CD14-positive monocyte (primary cell): Measurements from ENCODE around the gene ZNF816. TPM values are rescaled to one million over a fixed set of nuclear protein-coding genes. Genes with fewer than 3 reads are reported as not detected.

Experiments used
- DNase-seq, 3 donors: peaks; one replicate each; pipeline ENCODE4 v3.0.0-alpha.2; 2011 to 2022
- H2AFZ ChIP-seq: 2 replicates; pipeline ENCODE4 v1.6.0; 2012; ENCODE audit warnings: mild to moderate bottlenecking, low read depth, low read length, inconsistent platforms; ENCODE audit not compliant: insufficient read depth, poor library complexity, severe bottlenecking
- H3K27ac ChIP-seq, 2 donors: 1 replicate in 1 of 2; 2 replicates in 1 of 2; pipeline ENCODE4 v1.5.1; 2012 to 2013; ENCODE audit warnings: low read length in 2 of 2, control low read depth in 1 of 2, inconsistent platforms in 1 of 2, low read depth in 1 of 2, mild to moderate bottlenecking in 1 of 2
- H3K27me3 ChIP-seq, 2 donors: one replicate each; pipeline versions ENCODE4 v1.6.0 to v1.6.1; 2011 to 2013; ENCODE audit warnings: low read length in 2 of 2; ENCODE audit not compliant: control insufficient read depth in 2 of 2, insufficient read depth in 2 of 2
- H3K36me3 ChIP-seq, 2 donors: replicated peaks in 1 of 2; 1 replicate in 1 of 2; 2 replicates in 1 of 2; pipeline versions ENCODE4 v1.5.1 to v1.6.1; 2012 to 2013; ENCODE audit warnings: low read length in 2 of 2, control low read depth in 1 of 2, inconsistent platforms in 1 of 2, mild to moderate bottlenecking in 1 of 2; ENCODE audit not compliant: insufficient read depth in 2 of 2, control insufficient read depth in 1 of 2
- H3K4me1 ChIP-seq, 2 donors: 1 replicate in 1 of 2; 2 replicates in 1 of 2; pipeline versions ENCODE4 v1.5.1 to v1.6.1; 2012 to 2013; ENCODE audit warnings: low read length in 2 of 2, control low read depth in 1 of 2, inconsistent platforms in 1 of 2, mild to moderate bottlenecking in 1 of 2, moderate library complexity in 1 of 2; ENCODE audit not compliant: insufficient read depth in 2 of 2, control insufficient read depth in 1 of 2
- H3K4me2 ChIP-seq: replicated peaks from 2 replicates; pipeline ENCODE3; 2012; ENCODE audit warnings: low read length, moderate library complexity, mild to moderate bottlenecking; ENCODE audit not compliant: poor library complexity, severe bottlenecking; ENCODE audit errors: extremely low read depth
- H3K4me3 ChIP-seq, 3 experiments: fragments of 200-600 bp in 1 of 3; sonication (generic) in 1 of 3; replicated peaks in 1 of 3; 1 replicate in 2 of 3; 2 replicates in 1 of 3; pipeline ENCODE4 v1.5.1; 2011 to 2013; ENCODE audit warnings: low read length in 3 of 3, mild to moderate bottlenecking in 3 of 3, control low read depth in 2 of 3, low read depth in 2 of 3, inconsistent platforms in 1 of 3, moderate library complexity in 1 of 3
- H3K79me2 ChIP-seq: 2 replicates; pipeline ENCODE4 v1.6.0; 2012; ENCODE audit warnings: mild to moderate bottlenecking, control low read depth, inconsistent platforms, low read length, moderate library complexity; ENCODE audit not compliant: insufficient read depth
- H3K9ac ChIP-seq: 2 replicates; pipeline ENCODE4 v1.6.0; 2017; ENCODE audit warnings: low read length, mild to moderate bottlenecking; ENCODE audit not compliant: insufficient read depth, poor library complexity, severe bottlenecking
- H3K9me3 ChIP-seq, 2 donors: replicated peaks in 1 of 2; 1 replicate in 1 of 2; 2 replicates in 1 of 2; pipeline versions ENCODE4 v1.5.1 to v1.6.1; 2012 to 2013; ENCODE audit warnings: low read length in 2 of 2, control low read depth in 1 of 2; ENCODE audit not compliant: control insufficient read depth in 1 of 2, insufficient read depth in 1 of 2
- H4K20me1 ChIP-seq: 2 replicates; pipeline ENCODE4 v1.6.0; 2012; ENCODE audit warnings: mild to moderate bottlenecking, low read length, control low read depth, moderate library complexity; ENCODE audit not compliant: insufficient read depth
- H3K27ac Mint-ChIP-seq, 7 donors: one replicate each; pipeline ENCODE4 v1.8.0; 2020; ENCODE audit warnings: mild to moderate bottlenecking in 7 of 7, mixed read lengths in 7 of 7, moderate library complexity in 6 of 7, inconsistent platforms in 2 of 7
- H3K27me3 Mint-ChIP-seq, 3 donors: one replicate each; pipeline ENCODE4 v1.8.0; 2021 to 2022; ENCODE audit warnings: low read depth in 3 of 3, mild to moderate bottlenecking in 3 of 3, mixed read lengths in 3 of 3, moderate library complexity in 3 of 3, inconsistent platforms in 1 of 3
- H3K36me3 Mint-ChIP-seq, 2 donors: one replicate each; pipeline ENCODE4 v1.8.0; 2020; ENCODE audit warnings: mixed read lengths in 2 of 2, inconsistent platforms in 1 of 2, mild to moderate bottlenecking in 1 of 2
- H3K4me1 Mint-ChIP-seq: one replicate; pipeline ENCODE4 v1.8.0; 2020; ENCODE audit warnings: mild to moderate bottlenecking, mixed read lengths
- H3K4me3 Mint-ChIP-seq, 2 donors: one replicate each; pipeline ENCODE4 v1.8.0; 2020; ENCODE audit warnings: mild to moderate bottlenecking in 2 of 2, mixed read lengths in 2 of 2, moderate library complexity in 1 of 2
- H3K9me3 Mint-ChIP-seq, 7 donors: one replicate each; pipeline ENCODE4 v1.8.0; 2020 to 2022; ENCODE audit warnings: mixed read lengths in 7 of 7, mild to moderate bottlenecking in 6 of 7, moderate library complexity in 6 of 7, inconsistent platforms in 2 of 7
- WGBS: methylation state at CpG from one replicate; pipeline ENCODE4 v1.1.5; 2013; ENCODE audit warnings: missing lambda C conversion rate; ENCODE audit not compliant: insufficient coverage; 5-methylcytosine and 5-hydroxymethylcytosine counted together
- intact Hi-C, 2 donors: fragments of 100-400 bp; cut with micrococcal nuclease; formaldehyde crosslinking; loops; one replicate each; pipeline versions ENCODE4 v1.15.0 to v1.15.1; 2023
- polyA plus RNA-seq, 3 donors: library from polyadenylated mRNA; depleted of rRNA in 1 of 3; unstranded in 2 of 3; stranded (reverse) in 1 of 3; fragments of 300-500 nt in 2 of 3; fragments of >200 nt in 1 of 3; fragmentation: Illumina TruSeq in 2 of 3; gene quantifications; 1 replicate in 2 of 3; 2 replicates in 1 of 3; pipeline ENCODE4 v1.2.3, GENCODE V29; 2012 to 2021
- TF ChIP-seq, protein P1 (sequence below): fragments of 200-600 bp; IDR thresholded peaks from one replicate; pipeline ENCODE4 v1.8.0; 2022; ENCODE audit warnings: antibody characterized with exemption, mild to moderate bottlenecking

Gene ZNF816
- polyA plus RNA-seq, 3 donors: 1.4 to 4.3 (median 2.0) TPM

DNA sequence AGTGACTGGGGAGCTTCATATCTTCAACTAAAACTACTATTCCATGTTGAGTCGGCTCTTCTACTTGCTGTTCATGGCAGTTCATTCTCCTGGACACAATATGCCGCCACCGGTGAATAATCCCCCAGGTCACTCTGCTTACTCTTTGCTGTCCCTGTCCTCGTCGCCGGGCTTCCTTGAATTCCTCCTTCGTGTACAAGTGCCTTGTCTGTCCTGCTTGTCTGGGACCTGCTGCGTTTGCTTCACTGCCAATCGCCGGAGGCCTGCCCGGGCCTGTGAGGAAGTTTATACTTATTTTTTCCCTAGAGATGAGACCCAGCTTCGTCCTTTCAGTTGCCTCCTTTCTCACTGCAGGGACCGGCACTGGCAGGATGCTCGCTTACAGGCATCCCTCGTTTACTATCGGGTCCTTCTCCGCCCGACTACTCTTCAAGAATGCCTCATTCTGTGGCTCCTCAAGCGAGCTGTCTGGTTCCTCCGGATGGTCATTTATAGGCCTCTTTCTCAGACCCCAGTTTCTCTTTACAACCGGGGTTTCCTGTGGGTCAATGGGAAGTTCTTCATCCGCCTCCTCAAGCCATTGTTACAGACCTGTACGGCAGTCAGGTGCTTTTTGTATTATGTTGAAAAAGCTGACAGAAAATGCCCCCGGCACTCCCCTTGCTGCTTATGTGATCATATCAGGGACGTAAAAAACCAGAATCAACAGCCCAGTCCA is 45.5 kb upstream of the ZNF816 start:
- Mint-ChIP-seq H3K4me1 (no peaks in the 10 kb centered on the region), H3K27me3 (peaks cover 0 to 5% (median 1%) of the 10 kb centered on the region in 3 donors), H3K9me3 (peaks cover 45 to 95% (median 87%) of the 10 kb centered on the region in 7 donors), H3K4me3 (no peak overlapping the region), H3K27ac (no peak overlapping the region), H3K36me3 (no peaks in the 10 kb centered on the region)
- Histone ChIP-seq H3K9ac (no peak overlapping the region), H4K20me1 (no peaks in the 10 kb centered on the region), H2AFZ (no peak overlapping the region), H3K4me1 (no peaks in the 10 kb centered on the region), H3K36me3 (no peaks in the 10 kb centered on the region), H3K27me3 (no peaks in the 10 kb centered on the region), H3K4me3 (no peak overlapping the region), H3K9me3 (peaks cover 90 to 91% of the 10 kb centered on the region in 2 donors), H3K79me2 (no peaks in the 10 kb centered on the region), H3K4me2 (no peak overlapping the region), H3K27ac (no peak overlapping the region)
- TF ChIP-seq, protein P1, sequence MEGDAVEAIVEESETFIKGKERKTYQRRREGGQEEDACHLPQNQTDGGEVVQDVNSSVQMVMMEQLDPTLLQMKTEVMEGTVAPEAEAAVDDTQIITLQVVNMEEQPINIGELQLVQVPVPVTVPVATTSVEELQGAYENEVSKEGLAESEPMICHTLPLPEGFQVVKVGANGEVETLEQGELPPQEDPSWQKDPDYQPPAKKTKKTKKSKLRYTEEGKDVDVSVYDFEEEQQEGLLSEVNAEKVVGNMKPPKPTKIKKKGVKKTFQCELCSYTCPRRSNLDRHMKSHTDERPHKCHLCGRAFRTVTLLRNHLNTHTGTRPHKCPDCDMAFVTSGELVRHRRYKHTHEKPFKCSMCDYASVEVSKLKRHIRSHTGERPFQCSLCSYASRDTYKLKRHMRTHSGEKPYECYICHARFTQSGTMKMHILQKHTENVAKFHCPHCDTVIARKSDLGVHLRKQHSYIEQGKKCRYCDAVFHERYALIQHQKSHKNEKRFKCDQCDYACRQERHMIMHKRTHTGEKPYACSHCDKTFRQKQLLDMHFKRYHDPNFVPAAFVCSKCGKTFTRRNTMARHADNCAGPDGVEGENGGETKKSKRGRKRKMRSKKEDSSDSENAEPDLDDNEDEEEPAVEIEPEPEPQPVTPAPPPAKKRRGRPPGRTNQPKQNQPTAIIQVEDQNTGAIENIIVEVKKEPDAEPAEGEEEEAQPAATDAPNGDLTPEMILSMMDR: no peak
- no peak for DNase-seq
- 85% methylated on average over 15 of the region's 25 CpGs for WGBS
- intact Hi-C loops: no loop called here

DNA sequence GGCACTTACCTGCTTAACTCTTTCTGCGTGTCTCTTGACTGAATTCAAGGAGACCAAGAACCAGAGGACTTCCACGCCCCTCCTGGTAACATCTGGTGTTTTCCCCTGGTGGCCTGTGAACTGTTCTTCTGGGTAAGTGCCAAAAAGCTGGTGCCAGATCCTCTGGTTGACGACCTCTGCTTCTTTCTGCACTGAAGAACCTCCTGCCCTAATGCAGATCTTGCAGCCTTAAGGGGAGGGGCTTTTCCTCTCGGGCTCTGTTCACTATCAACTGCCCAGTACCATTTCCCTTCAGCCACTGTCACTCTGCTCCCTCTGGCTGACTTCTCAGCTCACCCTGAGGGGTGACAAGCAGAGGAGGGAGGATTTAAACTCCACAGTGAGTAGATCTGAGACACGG is 44.9 kb upstream of the ZNF816 start:
- TF ChIP-seq, protein P1: no peak
- no peak overlapping the region for H3K4me3 ChIP-seq
- H3K9me3 ChIP-seq: peaks cover 90 to 91% of the 10 kb centered on the region in 2 donors
- no peak overlapping the region for H3K4me2 ChIP-seq
- no peaks in the 10 kb centered on the region for H3K27me3 ChIP-seq
- intact Hi-C loops: no loop called here
- H4K20me1 ChIP-seq: no peaks in the 10 kb centered on the region
- 88% methylated on average over 3 of the region's 5 CpGs for WGBS
- DNase-seq: no peak
- no peak overlapping the region for H2AFZ ChIP-seq
- H3K27ac ChIP-seq: no peak overlapping the region
- peaks cover 44 to 96% (median 85%) of the 10 kb centered on the region in 7 donors for H3K9me3 Mint-ChIP-seq
- H3K36me3 Mint-ChIP-seq: no peaks in the 10 kb centered on the region
- H3K36me3 ChIP-seq: no peaks in the 10 kb centered on the region
- no peak overlapping the region for H3K27ac Mint-ChIP-seq
- H3K9ac ChIP-seq: no peak overlapping the region
- H3K4me1 ChIP-seq: no peaks in the 10 kb centered on the region
- H3K79me2 ChIP-seq: no peaks in the 10 kb centered on the region
- H3K27me3 Mint-ChIP-seq: peaks cover 0 to 3% (median 3%) of the 10 kb centered on the region in 3 donors
- no peaks in the 10 kb centered on the region for H3K4me1 Mint-ChIP-seq
- no peak overlapping the region for H3K4me3 Mint-ChIP-seq
